ENCODE measurements around the gene METTL8. TPM values are rescaled to one million over a fixed set of nuclear protein-coding genes. Genes with fewer than 3 reads are reported as not detected.

METTL8 gene
- total RNA-seq, 1 experiment from 2014 or later: 39.3 TPM

Other genes with a start within 250 kb of the METTL8 start
- 14.6 and 17.6 TPM in 2 replicates for gene DCAF17, start 236 bp upstream of the METTL8 start, total RNA-seq (2014; rRNA removed; shearing (Covaris generic))
- 40.3 and 45.6 TPM in 2 replicates for gene CYBRD1, start 88.5 kb upstream of the METTL8 start, total RNA-seq (2014; rRNA removed; shearing (Covaris generic))

Data from SK-MEL-5 (cell line).